T-helper 2 cell treated with Interferon-gamma antibody and Interleukin-4, amounts not matched to agents 100 ng/mL and 5 ng/mL, for 36 hours (primary cell): ENCODE data around the gene TRIO. TPM values are rescaled to one million over a fixed set of nuclear protein-coding genes. Genes with fewer than 3 reads are reported as not detected.
"Not testable (repeated sequence)": the region's sequence is repeated elsewhere in the genome, so short reads cannot be mapped to it uniquely, and the experiment has no call there.

Experiments used
- intact Hi-C: fragments of 100-400 bp; cut with micrococcal nuclease; formaldehyde crosslinking; loops from one replicate; pipeline ENCODE4 v1.15.1; 2023
- total RNA-seq: library from RNA; stranded (reverse); gene quantifications from 2 replicates; pipeline ENCODE4 v1.2.3, GENCODE V29; 2022

Gene TRIO
- total RNA-seq, 1 donor from 2014 or later = 17.2 TPM

DNA sequence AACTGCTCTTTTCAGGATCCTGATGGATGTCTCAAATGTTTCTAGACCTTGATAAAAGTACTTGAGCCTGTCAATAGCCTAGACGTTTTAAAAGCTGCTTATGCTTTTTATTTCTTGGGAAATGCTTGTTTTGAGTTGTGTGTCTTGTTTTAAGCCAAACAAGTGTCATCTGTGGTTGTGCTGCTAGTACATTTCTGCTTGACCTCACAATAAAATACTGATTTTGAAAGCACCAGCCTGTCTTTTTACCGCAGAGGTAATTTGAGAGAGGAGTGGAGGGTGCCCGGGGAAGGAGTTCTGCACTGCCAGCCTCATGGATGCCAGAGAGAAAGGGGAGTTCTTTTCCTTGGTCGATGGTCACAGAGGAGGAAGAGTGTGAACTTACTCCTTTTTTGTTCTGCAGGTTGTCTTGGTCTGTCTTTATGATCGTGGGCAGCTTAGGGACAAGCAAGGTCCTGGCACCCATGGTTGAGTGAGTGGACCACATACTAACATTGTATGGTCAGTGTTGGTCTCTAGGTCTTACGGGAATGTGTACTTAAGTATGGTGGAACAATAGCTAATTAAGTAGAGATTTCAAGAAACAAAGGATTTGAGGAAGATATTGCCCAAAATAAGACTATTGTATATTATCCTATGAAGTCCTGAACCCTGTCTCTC lies 61.0 kb downstream of the TRIO start:
- intact Hi-C loops = no loop called here

DNA sequence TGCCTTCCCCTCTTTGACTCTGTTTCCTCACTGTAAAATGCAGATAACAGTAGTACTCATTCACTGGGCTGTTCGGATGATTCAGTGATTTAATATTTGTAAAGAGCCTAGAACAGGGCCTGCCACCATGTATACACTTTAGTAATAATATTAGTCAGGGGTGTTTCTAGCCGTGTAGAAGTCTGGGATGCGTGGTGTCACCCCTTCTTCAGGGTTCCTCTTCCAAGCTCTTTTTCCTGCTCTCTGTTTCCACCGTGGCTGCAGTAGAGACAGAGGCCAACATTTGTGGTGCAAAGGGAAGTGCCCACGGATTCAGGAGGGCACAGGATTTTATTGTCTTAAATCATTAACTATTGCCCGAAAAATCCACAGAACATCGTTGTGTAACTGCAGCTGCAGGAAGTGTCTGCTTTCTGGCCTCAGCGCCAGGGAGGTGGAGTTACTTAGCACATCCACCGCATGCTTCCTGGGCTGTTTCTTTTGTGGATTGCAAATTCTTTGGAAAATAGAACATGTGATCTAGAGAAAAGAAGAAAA lies 61.7 kb downstream of the TRIO start:
- intact Hi-C loops = no loop called here

DNA sequence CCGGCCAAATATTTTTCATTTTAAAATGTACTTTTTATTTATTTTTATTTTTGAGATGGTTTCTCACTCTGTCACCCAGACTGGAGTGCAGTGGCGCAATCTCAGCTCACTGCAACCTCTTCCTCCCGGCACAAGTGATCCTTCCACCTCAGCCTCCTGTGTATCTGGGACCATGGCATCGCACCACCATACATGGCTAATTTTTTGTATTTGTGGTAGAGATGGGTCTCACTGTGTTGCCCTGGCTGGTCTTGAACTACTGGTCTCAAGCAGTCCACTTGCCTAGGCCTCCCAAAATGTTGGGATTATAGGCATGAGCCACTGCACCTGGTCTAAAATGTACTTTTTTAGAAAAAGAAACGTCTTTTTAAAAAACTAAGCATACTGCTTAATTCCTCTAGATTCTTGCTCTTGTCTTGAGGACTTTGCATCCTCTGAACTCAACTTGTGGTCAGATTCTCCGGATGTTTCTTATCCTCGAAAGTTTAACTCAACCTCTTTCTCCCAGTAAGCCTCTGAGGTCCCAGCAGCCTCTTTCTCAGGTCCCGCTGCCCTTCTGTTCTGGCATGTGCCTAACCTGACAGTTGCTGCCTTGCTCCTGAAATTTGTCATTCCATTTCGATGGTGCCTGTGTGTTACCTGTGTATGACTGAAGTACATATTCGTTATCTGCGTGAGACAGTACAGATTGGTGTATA lies 63.0 kb downstream of the TRIO start:
- intact Hi-C loops = no loop called here

DNA sequence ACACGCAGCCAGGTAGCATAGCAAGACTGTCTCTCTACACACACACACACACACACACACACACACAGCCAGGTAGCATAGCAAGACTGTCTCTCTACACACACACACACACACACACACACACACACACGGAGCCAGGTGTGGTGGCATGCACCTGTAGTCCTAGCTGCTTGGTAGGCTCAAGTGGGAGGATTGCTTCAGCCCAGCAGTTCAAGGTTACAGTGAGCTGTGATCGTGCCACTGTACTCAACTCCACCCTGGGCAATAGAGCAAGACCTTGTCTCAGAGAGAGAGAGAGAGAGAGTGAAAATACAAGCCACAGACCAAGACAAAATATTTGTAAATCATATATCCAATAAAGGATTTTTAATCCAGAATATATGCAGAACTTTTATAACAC lies 64.3 kb downstream of the TRIO start:
- intact Hi-C loops = not testable (repeated sequence)

DNA sequence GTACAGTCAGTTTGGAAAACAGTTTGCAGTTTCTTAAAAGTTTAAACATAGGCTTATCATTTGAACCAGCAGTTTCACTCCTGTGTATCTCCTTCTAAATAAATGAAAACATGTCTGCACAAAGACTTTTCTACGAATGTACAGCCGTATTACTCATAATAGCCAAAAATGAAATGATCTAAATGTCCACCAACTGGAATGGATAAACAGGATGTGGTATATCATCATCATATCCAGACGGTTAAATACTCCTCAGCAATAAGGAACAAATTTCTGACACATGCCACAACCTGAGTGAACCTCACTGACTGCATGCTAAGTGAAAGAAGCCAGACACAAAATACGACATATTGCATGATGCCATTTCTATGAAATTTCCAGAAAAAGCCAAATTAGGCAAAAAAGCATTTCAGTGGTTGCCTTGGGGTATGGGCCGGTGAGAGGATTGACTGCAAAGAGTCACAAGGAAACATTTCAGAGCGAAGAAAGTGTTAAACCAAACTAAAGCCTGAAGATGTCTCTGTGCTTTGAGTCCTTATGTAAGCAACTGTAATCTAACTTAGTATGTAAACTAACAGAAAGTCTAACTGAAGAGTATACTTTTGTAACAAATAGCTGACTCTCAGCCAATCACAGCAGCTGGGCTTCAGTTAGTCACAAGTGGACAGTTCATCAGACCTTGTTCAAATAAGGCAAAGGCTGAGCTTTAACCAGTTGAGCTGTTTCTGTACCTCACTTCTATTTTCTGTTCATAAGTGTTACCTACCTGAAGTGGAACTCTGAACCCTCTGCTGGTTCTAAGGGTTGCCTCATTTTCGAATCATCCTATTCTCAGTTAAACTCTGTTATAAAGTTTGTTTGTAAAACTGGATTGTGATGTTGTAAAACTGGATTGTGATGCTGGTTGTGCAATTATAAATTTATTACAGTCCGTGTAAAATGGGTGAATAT lies 65.2 kb downstream of the TRIO start:
- intact Hi-C loops = no loop called here

DNA sequence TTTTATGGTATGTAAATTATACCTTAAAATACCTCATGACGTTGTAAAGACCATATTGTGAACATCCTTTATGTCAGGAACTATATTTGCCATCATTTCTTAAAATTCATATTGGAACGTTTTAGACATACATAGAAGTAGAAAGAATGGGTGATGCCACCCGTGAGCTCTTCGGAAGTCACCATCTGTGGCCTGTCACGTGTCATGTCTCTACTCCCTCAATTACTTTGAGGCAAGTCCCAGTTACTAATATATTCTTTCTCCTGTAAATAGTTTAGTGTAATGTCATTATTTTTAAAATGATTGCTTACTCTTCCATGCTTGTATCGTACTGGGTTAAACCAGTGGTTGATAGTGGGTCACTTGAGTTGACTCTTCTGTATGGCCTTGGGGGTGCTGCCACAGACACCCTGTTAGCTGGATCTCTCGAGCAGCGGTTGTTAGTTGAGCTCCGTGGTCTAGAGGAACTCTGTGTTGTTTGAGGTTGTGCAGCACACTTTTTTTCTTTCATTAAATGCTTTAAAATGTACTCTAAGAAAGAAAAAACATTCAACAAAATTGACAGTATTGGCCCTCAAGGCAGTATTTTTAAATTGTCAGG lies 66.2 kb downstream of the TRIO start:
- intact Hi-C loops = no loop called here

DNA sequence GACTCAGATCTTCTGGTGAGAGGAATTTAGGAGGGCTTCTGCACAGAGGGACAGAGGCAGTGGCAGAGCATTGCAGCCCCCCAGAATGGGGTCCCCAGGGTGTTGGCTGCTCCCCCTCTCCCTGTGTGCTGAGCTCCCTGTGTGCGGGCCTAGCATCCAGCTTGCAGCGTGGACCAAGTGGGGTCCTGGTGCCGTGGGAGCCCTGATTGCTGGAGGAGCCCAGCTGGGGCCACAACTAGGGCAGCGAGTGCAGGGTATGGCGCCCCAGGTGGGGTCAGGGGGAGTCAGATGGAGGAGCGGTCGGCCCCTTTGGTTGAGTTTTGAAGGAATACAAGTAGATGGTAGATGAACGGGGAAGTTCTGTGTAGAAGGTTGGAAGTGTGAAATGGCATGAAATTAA lies 66.7 kb downstream of the TRIO start:
- intact Hi-C loops = no loop called here

DNA sequence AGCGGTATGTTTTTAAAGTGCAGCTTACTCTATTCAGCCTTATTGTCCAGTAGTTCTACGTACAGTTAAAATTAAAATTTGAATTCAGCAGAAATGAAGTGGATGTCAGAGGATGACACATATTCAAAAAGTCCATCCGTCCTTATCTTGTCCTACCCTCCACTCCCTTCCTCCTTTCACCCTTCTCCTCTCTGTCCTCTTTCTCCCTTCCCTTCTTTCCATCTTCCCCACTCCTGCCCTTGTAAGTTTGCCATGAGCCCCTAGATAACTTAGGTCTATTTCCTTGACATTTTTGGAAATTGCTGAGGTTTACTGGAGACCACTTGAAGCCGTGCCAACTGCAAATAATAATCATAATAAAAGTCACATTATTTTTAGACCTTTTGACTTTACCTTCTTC lies 67.6 kb downstream of the TRIO start:
- intact Hi-C loops = no loop called here

DNA sequence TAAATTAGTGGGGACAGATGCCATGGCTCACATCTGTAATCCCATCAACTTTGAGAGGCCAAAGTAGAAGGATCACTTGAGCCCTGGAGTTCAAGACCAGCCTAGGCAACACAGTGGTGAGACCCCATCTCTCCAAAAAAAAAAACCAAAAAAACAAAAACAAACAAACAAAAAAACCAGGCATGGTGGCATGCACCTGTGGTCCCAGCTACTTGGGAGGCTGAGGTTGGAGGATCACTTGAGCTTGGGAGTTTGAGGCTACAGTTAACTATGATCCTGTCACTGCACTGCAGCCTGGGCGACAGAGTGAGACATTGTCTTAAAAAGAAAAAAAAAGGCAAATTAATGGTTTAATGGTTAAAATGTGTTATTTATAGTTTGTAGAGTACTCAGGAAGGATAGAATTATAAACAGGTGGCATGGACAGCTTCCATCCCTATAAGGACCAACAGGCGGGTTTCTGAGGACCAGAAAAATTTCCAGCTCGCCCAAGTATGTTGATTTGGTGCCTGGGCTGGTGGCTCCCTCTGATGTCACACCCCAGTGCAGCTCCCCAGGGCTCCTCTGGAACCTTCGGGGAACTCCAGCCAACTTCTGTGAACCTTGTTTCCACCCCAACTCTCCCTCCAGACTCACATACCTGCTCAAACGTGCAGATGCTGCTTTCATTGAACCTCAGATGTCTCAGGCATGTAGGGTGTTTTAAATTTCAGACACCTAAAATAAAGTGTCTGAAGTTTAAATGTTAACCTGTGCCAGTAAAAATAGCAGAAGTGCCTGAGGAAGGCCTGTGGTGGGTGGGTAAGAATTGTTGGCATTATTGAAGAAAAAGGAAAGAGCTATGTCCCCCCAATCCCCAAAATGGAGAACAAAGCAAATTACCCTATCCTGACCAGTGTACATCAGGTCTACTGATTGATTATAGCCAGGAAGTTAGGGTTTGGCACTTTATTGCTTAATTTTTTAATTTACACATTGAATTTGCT lies 69.0 kb downstream of the TRIO start:
- intact Hi-C loops = no loop called here

DNA sequence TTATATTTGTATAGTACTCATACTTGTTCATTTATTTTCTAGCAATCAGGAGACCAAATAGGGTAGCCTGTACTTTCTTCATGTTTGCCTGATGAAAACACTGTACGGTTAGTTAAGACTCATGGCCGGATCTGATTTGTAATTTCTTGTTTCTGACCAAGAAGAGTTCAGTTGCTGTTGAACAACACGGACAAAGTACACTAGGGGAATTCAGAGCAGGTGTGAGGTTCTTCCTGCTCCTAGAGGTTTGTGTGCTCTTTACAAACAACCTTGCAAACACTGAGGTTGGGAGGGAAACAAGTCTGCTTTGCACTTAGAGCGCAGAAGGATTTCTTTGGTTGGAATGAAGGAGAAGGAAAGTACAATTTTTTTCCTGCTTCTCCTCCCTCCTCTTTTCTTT lies 69.7 kb downstream of the TRIO start:
- intact Hi-C loops = no loop called here

DNA sequence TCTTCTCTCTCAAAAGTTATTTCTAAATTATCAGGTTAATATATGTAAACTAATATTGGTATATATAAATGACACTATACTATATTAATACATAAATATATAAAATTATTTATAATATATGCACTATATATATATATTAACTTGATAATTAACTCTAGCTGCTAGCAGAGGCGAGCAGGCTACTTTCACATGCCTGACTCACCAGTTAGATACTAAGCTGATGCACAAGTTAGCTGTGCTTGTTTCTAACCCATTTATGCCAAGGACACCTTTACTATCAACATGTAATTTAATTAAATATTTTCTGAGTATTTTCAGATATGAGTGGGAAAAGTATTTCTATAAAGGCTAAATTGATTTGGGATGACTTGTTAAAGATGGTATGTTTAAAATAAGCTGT lies 70.1 kb downstream of the TRIO start:
- intact Hi-C loops = no loop called here

DNA sequence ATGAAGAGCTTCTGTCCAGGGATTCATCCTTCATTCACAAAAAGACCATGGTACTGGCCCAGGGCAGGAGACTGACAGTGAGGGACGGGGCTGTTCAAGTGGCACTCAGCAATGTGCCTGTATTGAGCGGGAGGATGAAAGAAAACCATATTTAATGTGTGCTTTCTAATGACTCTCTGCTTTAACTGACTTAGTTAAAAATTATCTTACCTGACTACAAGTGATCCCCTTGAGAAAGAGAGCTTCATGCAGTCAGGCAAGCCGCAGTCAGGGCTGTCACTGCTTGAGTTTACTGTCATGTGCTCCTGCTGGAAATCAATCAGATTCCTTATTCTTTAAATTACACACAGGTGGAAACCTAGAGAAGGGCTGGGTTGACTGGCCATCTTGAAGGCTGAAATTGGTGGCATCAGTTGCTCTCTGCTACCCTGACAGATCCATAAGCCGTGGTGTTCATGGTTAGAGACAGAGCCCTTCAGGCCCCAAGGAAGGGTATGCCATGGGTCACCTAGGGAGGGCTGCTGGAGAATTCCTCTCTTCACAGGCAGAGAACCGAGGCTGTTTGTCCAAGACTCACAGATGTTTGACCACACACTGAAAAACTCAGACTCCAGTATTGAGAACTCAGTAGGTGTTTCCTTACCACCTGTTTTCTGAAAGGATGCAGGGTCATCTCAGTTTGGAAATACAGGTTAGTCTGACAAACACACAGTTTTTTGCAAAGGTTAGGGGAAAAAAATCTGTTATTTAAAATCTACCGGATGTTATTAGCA lies 70.9 kb downstream of the TRIO start:
- intact Hi-C loops = no loop called here

DNA sequence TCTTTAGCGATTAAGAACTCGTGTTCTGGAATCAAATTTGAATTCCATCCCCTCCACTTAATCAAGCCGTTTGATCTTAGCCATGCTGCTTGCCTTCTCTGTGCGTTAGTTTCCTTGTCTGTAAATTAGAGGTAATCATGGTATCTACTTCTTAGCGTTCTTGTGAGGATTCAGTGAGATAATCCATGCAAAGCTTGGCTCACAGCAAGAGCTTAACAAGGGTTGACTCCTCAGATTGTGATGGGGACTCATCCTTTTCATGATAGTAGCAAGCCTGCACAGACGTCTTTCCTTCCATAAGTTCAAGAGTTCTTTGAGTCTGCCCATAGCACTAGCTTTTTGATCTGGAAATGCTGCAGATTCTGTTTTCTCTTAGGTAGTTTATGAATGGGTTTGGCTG lies 72.8 kb downstream of the TRIO start:
- intact Hi-C loops = no loop called here

DNA sequence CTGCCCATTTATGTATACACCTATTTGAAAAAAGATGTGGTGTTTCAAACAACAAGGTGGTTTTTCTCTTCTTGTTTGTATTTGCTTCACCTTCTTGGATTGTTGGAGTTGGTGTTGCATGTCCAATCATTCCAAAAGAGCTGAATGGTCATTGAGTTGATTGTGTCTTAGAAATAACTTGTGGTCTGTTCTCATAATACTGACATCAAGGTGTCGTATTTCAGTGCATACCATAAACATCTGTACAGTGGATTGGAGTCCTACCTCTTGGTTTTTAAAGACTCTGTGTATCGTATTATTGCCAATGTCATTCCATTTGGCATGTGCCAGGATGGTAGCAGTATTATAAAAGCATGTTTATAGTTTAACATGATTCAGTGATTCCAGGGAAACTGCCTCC lies 73.2 kb downstream of the TRIO start:
- intact Hi-C loops = no loop called here

DNA sequence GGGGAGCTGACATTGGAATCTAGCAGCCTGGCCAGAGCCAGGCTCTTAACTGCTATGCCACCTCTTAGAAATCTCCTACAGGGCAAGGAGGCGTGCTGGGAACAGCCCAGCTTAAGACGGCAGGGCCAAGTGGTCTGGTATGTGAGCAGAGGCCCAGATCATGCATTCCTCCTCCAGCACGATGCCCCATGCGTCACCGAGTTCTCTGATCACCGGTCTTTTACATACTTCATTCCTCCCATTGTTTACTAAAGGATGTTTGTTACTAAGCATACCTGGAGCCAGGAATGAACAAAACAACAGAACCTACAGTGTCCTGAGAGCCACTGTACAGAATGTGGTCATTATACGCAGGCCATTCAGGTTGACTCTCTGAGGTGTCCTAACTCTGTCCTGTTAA lies 73.8 kb downstream of the TRIO start:
- intact Hi-C loops = no loop called here

DNA sequence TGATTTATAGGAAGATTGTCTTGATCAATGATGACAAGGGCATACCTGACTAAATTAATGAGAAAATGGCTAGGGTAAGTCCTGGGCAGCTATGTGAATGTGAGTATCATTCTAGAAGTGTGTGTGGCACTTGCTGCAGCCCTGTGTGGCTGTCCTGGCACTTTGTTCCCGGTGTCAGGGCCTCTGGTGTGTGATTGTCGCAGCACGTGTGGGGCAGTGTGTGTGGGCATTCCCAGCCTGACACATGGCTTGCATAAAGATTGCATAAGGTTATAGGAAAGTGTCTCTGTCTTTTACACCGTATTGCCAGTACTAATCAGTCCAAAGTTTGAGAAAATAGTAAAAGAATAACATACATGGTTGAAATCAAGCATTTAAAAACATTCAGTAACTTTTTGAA lies 74.4 kb downstream of the TRIO start:
- intact Hi-C loops = no loop called here

DNA sequence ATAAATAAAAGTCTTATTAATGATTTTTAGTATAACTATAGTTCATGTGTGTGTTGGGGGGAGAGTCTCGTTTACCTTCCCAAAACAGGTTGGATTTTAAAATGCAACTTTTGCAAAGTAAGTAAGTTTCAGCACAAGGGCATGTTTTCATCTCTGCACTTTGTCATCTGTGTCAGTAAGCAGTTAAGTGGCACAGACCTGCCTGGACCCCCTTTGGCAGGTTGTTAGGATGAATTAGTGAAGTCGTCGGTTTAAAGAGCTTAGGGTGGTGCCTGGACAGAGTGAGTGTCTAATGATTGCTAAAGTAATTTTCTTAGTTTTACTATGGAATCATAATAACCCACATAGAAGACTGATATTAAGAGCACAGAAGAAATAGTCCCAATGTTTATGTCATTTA lies 74.9 kb downstream of the TRIO start:
- intact Hi-C loops = no loop called here

DNA sequence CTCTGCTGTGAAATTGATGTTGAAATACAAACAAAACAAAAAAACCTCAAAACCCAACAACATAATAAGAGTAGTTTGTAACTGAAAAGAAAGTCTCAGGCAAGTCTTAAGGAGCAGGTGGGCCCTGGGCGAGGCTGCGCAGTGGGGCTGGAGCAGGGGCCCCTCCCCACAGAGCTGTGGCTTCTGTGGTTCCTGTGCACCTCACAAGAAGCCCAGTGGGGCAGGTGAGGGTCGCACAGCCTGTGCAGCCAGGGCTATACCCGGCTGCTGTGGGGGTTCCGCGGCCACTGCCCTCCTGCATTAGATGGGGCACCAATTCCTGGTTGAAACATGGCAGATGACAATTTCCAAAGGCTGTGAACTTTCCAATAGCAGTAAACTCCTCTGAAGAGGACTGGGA lies 75.3 kb downstream of the TRIO start:
- intact Hi-C loops = no loop called here

DNA sequence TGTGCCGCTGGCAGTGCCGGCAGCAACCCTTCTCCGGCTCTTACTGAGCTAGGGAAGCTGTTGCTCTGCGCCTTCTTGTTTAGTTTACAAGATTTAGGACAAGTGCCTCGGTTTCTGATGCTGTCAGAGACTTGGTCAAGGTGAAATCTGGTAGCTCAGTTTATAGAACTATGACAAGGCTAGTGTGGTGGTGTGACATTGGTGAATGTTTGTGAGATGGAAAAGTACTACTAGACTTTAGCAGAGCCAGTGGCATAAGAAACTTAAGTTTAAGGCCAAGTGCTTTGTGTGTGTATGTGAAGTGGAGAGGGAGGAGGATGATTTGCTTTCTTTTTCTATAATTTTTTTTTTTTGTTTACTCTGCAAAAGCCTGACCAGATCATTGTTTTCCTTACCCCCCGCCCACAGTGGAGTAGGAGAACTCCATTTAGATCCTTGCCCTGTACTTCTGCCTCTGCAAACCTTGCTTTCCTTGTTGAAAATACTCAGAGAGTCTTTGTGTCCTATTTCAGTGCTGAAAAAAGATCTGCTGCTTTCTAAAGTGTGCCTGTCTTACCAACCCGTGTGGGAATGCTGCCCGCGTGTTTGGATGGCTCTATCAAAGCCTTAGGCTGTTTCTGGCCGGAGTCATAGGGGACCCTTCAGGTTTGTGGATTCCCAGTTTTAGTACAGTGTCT lies 75.9 kb downstream of the TRIO start:
- intact Hi-C loops = no loop called here
